K562 (cell line): ENCODE data around the gene GCKR. TPM values are rescaled to one million over a fixed set of nuclear protein-coding genes. Genes with fewer than 3 reads are reported as not detected.

Experiments
- BCOR ChIP-seq: fragments of 450-650 bp; IDR thresholded peaks from 2 replicates; pipeline ENCODE4 v1.6.1; 2016
- CBFA2T2 ChIP-seq: fragments of 450-650 bp; conservative IDR thresholded peaks from 2 replicates; pipeline ENCODE4 v1.6.1; 2017; ENCODE audit warnings: mild to moderate bottlenecking
- CBX1 ChIP-seq: sonication (generic); IDR thresholded peaks from 2 replicates; pipeline ENCODE4 v1.6.1; 2016; ENCODE audit warnings: antibody characterized with exemption, low read depth, mild to moderate bottlenecking
- CEBPB ChIP-seq: fragments of 450-650 bp; IDR thresholded peaks from 2 replicates; pipeline ENCODE4 v1.6.1; 2016; ENCODE audit warnings: missing genetic modification characterization, missing compliant biosample characterization
- CEBPG ChIP-seq, 3 experiments: fragments of 200-800 bp in 1 of 3; sonication (Bioruptor generic) in 1 of 3; sonication (generic) in 1 of 3; formaldehyde crosslinking in 1 of 3; IDR thresholded peaks in 2 of 3; conservative IDR thresholded peaks in 1 of 3; 2 replicates each; pipeline versions ENCODE4 v1.6.1 to v1.8.0; 2016 to 2022; ENCODE audit warnings: missing compliant biosample characterization in 2 of 3, missing genetic modification characterization in 2 of 3, mild to moderate bottlenecking in 1 of 3, missing genetic modification reagents in 1 of 3
- GTF2A2 ChIP-seq: IDR thresholded peaks from 2 replicates; pipeline ENCODE4 v1.6.1; 2016; ENCODE audit warnings: mild to moderate bottlenecking, missing genetic modification characterization, missing compliant biosample characterization
- HDAC2 ChIP-seq: fragments of 450-650 bp; IDR thresholded peaks from 2 replicates; pipeline ENCODE4 v1.6.1; 2016; ENCODE audit warnings: mild to moderate bottlenecking
- HDAC8 ChIP-seq: fragments of 450-650 bp; IDR thresholded peaks from 2 replicates; pipeline ENCODE4 v1.6.1; 2016; ENCODE audit warnings: mild to moderate bottlenecking, missing genetic modification characterization, moderate library complexity, missing compliant biosample characterization
- HEY1 ChIP-seq: fragments of 250-450 bp; sonication (Bioruptor Pico); IDR thresholded peaks from 2 replicates; pipeline ENCODE4 v1.5.0; 2020; ENCODE audit warnings: mild to moderate bottlenecking, moderate library complexity, borderline replicate concordance
- HMG20B ChIP-seq: fragments of 250-450 bp; sonication (Bioruptor Pico); IDR thresholded peaks from 2 replicates; pipeline ENCODE4 v1.5.0; 2021; ENCODE audit warnings: mild to moderate bottlenecking
- KDM5B ChIP-seq: fragments of 200-600 bp; sonication (generic); IDR thresholded peaks from 2 replicates; pipeline ENCODE4 v1.6.1; 2012; ENCODE audit warnings: low read depth, mild to moderate bottlenecking, moderate library complexity, low read length, control low read depth, inconsistent platforms; ENCODE audit not compliant: insufficient replicate concordance
- LEF1 ChIP-seq: fragments of 450-650 bp; IDR thresholded peaks from 2 replicates; pipeline ENCODE4 v1.6.1; 2016; ENCODE audit warnings: mild to moderate bottlenecking
- OTX1 ChIP-seq: fragments of 450-650 bp; formaldehyde crosslinking; IDR thresholded peaks from 2 replicates; pipeline ENCODE4 v1.4.0; 2022; ENCODE audit warnings: mild to moderate bottlenecking
- RBM39 ChIP-seq: fragments of 200-400 bp; formaldehyde crosslinking; optimal IDR thresholded peaks from 2 replicates; pipeline ENCODE3; 2018; ENCODE audit warnings: low read depth, low read length
- SOX6 ChIP-seq: fragments of 450-650 bp; IDR thresholded peaks from 2 replicates; pipeline ENCODE4 v1.6.1; 2014; ENCODE audit warnings: mild to moderate bottlenecking
- STAG1 ChIP-seq: sonication (generic); formaldehyde crosslinking; IDR thresholded peaks from 2 replicates; pipeline ENCODE4 v1.5.0; 2020; ENCODE audit warnings: missing genetic modification reagents, borderline replicate concordance
- TAF15 ChIP-seq: fragments of 200-400 bp; formaldehyde crosslinking; IDR thresholded peaks from 2 replicates; pipeline ENCODE4 v1.6.1; 2017; ENCODE audit warnings: mild to moderate bottlenecking, low read depth, low read length, moderate library complexity
- ZFP36 ChIP-seq: fragments of 150-350 bp; IDR thresholded peaks from 2 replicates; pipeline ENCODE4 v1.6.1; 2018; ENCODE audit warnings: low read length, low read depth; ENCODE audit not compliant: partially characterized antibody
- ZNF133 ChIP-seq: fragments of 250-450 bp; sonication (Bioruptor Pico); IDR thresholded peaks from 2 replicates; pipeline ENCODE4 v1.4.0; 2020; ENCODE audit warnings: mild to moderate bottlenecking
- ZNF143 ChIP-seq: sonication (generic); formaldehyde crosslinking; IDR thresholded peaks from 2 replicates; pipeline ENCODE4 v1.9.0; 2022; ENCODE audit warnings: mild to moderate bottlenecking, missing genetic modification reagents
- polyA plus RNA-seq, 8 experiments: library from polyadenylated mRNA; depleted of rRNA in 4 of 8; stranded (reverse) in 5 of 8; unstranded in 3 of 8; fragments of >200 nt; fragmentation: Nextera tagmentation in 2 of 8; fragmentation: Illumina TruSeq in 1 of 8; extraction: Ambion mirVana in 2 of 8; extraction: Trizol in 1 of 8; gene quantifications; 2 replicates each; pipeline versions ENCODE4 v1.2.1 to v1.2.3, GENCODE V29; 2011 to 2014; ENCODE audit warnings: inconsistent platforms in 1 of 8, missing spikeins in 1 of 8
- total RNA-seq, 7 experiments: library from RNA; depleted of rRNA in 6 of 7; stranded (reverse); fragments of >200 nt in 6 of 7; fragmentation: Illumina TruSeq in 2 of 7; extraction: Trizol in 2 of 7; gene quantifications; 2 replicates each; pipeline versions ENCODE4 v1.2.1 to v1.2.3, GENCODE V29; 2011 to 2021; ENCODE audit warnings: low replicate concordance in 1 of 7
- TF ChIP-seq, protein P1 (sequence below): fragments of 250-450 bp; sonication (Bioruptor Pico); IDR thresholded peaks from 2 replicates; pipeline ENCODE4 v1.5.0; 2022; ENCODE audit warnings: mild to moderate bottlenecking

Gene GCKR
- total and polyA plus RNA-seq, 9 of the 15 experiments (the other 6 are each of a cell fraction or from before 2014, with no cell fraction given): 0.28 to 0.79 (median 0.50) TPM; not detected in 1

GRCh38 chr2:27495840-27496356, 741 bp upstream of the GCKR start (continued):
- TF ChIP-seq CEBPG (CRISPR knock-in tag; IDR thresholded peaks at IDR 0.05) (no peak), CEBPG (tag; conservative IDR thresholded peaks at IDR 0.05 in 1 of 2, IDR thresholded peaks at IDR 0.05 in 1 of 2) (peak; percentile 51 to 79; a peak in 3 of 4 replicates), HEY1 (no peak), SOX6 (no peak), HDAC8 (no peak), BCOR (peak; percentile 96), STAG1 (CRISPR knock-in tag) (no peak), ZFP36 (peak; percentile 82), KDM5B (no peak), LEF1 (no peak), CBFA2T2 (no peak), OTX1 (CRISPR knock-in tag) (no peak), HDAC2 (peak; percentile 77; the same call in 1 of the 2 replicates), HMG20B (CRISPR knock-in tag) (no peak), CBX1 (0 out of 2 replicates have a peak, but pooled peaks have one; percentile 52), TAF15 (no peak), ZNF133 (CRISPR knock-in tag) (no peak), CEBPB (tag) (peak; percentile 60), GTF2A2 (tag) (no peak), RBM39 (no peak), ZNF143 (CRISPR knock-in tag) (no peak)
- TF ChIP-seq, protein P1, sequence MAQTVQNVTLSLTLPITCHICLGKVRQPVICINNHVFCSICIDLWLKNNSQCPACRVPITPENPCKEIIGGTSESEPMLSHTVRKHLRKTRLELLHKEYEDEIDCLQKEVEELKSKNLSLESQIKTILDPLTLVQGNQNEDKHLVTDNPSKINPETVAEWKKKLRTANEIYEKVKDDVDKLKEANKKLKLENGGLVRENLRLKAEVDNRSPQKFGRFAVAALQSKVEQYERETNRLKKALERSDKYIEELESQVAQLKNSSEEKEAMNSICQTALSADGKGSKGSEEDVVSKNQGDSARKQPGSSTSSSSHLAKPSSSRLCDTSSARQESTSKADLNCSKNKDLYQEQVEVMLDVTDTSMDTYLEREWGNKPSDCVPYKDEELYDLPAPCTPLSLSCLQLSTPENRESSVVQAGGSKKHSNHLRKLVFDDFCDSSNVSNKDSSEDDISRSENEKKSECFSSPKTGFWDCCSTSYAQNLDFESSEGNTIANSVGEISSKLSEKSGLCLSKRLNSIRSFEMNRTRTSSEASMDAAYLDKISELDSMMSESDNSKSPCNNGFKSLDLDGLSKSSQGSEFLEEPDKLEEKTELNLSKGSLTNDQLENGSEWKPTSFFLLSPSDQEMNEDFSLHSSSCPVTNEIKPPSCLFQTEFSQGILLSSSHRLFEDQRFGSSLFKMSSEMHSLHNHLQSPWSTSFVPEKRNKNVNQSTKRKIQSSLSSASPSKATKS (CRISPR knock-in tag): no peak
